Stimulated activated naive B cell treated with anti-CD40 and anti-IgM and Interleukin-4, amounts not matched to agents 10 μg/mL and 1 μg/mL and 100 μg/mL, for 72 hours (primary cell): Measurements from ENCODE around the gene TMEM51.

Source experiments
- ATAC-seq, 2 donors: fragments of 150-1000 bp; cut with Tn5 transposase; replicated peaks; 2 replicates each; pipeline ENCODE4 v1.10.0; 2021; ENCODE audit warnings: moderate library complexity in 1 of 2
- DNase-seq: peaks from one replicate; pipeline ENCODE4 v3.0.0; 2021
- H3K27ac Mint-ChIP-seq: one replicate; pipeline ENCODE4 v1.8.0; 2022; ENCODE audit warnings: mild to moderate bottlenecking, mixed read lengths
- H3K27me3 Mint-ChIP-seq, 2 donors: one replicate each; pipeline ENCODE4 v1.8.0; 2022; ENCODE audit warnings: mixed read lengths in 2 of 2
- H3K36me3 Mint-ChIP-seq, 2 donors: one replicate each; pipeline ENCODE4 v1.8.0; 2022; ENCODE audit warnings: mixed read lengths in 2 of 2, mild to moderate bottlenecking in 1 of 2
- H3K4me1 Mint-ChIP-seq, 2 donors: one replicate each; pipeline ENCODE4 v1.8.0; 2022; ENCODE audit warnings: mixed read lengths in 2 of 2, mild to moderate bottlenecking in 1 of 2
- H3K4me3 Mint-ChIP-seq, 2 donors: one replicate each; pipeline ENCODE4 v1.8.0; 2022; ENCODE audit warnings: mild to moderate bottlenecking in 2 of 2, mixed read lengths in 2 of 2, moderate library complexity in 1 of 2
- H3K9me3 Mint-ChIP-seq, 2 donors: one replicate each; pipeline ENCODE4 v1.8.0; 2022; ENCODE audit warnings: mixed read lengths in 2 of 2, mild to moderate bottlenecking in 1 of 2

TMEM51 gene

GRCh38 chr1:15139654-15140350 lies 13.7 kb upstream of the TMEM51 start:
- H3K27me3 Mint-ChIP-seq, result peaks cover 34 to 38% of the 10 kb centered on the region in 2 donors
- no peak overlapping the region for H3K4me3 Mint-ChIP-seq
- ATAC-seq, result no peak

GRCh38 chr1:15141935-15142539 lies 11.5 kb upstream of the TMEM51 start:
- no peak for ATAC-seq
- no peaks in the 10 kb centered on the region for H3K9me3 Mint-ChIP-seq
- no peak for DNase-seq

More at GRCh38 chr1:15139654-15140350, 13.7 kb upstream of the TMEM51 start:
- Mint-ChIP-seq H3K4me1 (peaks cover 0 to 9% of the 10 kb centered on the region in 2 donors), H3K36me3 (no peaks in the 10 kb centered on the region), H3K9me3 (no peaks in the 10 kb centered on the region), H3K27ac (no peak overlapping the region)
- no peak for DNase-seq

GRCh38 chr1:15145327-15145726 lies 8.2 kb upstream of the TMEM51 start:
- Mint-ChIP-seq H3K27ac (no peak overlapping the region), H3K4me1 (peaks cover 0 to 9% of the 10 kb centered on the region in 2 donors), H3K9me3 (no peaks in the 10 kb centered on the region), H3K27me3 (peaks cover 24 to 37% of the 10 kb centered on the region in 2 donors), H3K4me3 (no peak overlapping the region), H3K36me3 (no peaks in the 10 kb centered on the region)
- DNase-seq (no peak), ATAC-seq (no peak)

More at GRCh38 chr1:15141935-15142539, 11.5 kb upstream of the TMEM51 start:
- Mint-ChIP-seq H3K4me1 (peaks cover 0 to 9% of the 10 kb centered on the region in 2 donors), H3K36me3 (no peaks in the 10 kb centered on the region), H3K4me3 (no peak overlapping the region), H3K27ac (no peak overlapping the region), H3K27me3 (peaks cover 21 to 30% of the 10 kb centered on the region in 2 donors)

- Mint-ChIP-seq H3K4me1 (peaks cover 0 to 5% of the 10 kb centered on the region in 2 donors), H3K27me3 (peaks cover 23 to 36% of the 10 kb centered on the region in 2 donors), H3K27ac (no peak overlapping the region)
Observed at GRCh38 chr1:15146142-15146680, 7.3 kb upstream of the TMEM51 start.

GRCh38 chr1:15146971-15147376 lies 6.6 kb upstream of the TMEM51 start:
- Mint-ChIP-seq H3K27ac (no peak overlapping the region), H3K27me3 (peaks cover 29 to 41% of the 10 kb centered on the region in 2 donors), H3K4me1 (peaks cover 0 to 2% of the 10 kb centered on the region in 2 donors), H3K36me3 (no peaks in the 10 kb centered on the region), H3K9me3 (peaks cover 0 to 4% of the 10 kb centered on the region in 2 donors), H3K4me3 (no peak overlapping the region)
- peak in 1 of 2 donors; percentile 33 for ATAC-seq
- DNase-seq, result no peak

More at GRCh38 chr1:15146142-15146680, 7.3 kb upstream of the TMEM51 start:
- ATAC-seq (no peak), DNase-seq (no peak)
- Mint-ChIP-seq H3K36me3 (no peaks in the 10 kb centered on the region), H3K9me3 (peaks cover 0 to 4% of the 10 kb centered on the region in 2 donors), H3K4me3 (no peak overlapping the region)

GRCh38 chr1:15148004-15148403 lies 5.5 kb upstream of the TMEM51 start:
- peaks cover 0 to 4% of the 10 kb centered on the region in 2 donors for H3K9me3 Mint-ChIP-seq
- peaks cover 40 to 48% of the 10 kb centered on the region in 2 donors for H3K27me3 Mint-ChIP-seq
- DNase-seq (no peak), ATAC-seq (no peak)
- no peaks in the 10 kb centered on the region for H3K36me3 Mint-ChIP-seq
- H3K4me1 Mint-ChIP-seq, result peaks cover 4 to 9% of the 10 kb centered on the region in 2 donors
- H3K4me3 Mint-ChIP-seq, result no peak overlapping the region
- H3K27ac Mint-ChIP-seq, result no peak overlapping the region

- Mint-ChIP-seq H3K27ac (no peak overlapping the region), H3K36me3 (no peaks in the 10 kb centered on the region), H3K4me1 (peaks cover 6 to 12% of the 10 kb centered on the region in 2 donors), H3K27me3 (peaks cover 42 to 48% of the 10 kb centered on the region in 2 donors), H3K9me3 (peaks cover 0 to 4% of the 10 kb centered on the region in 2 donors), H3K4me3 (no peak overlapping the region)
- DNase-seq (no peak), ATAC-seq (no peak)
Observed at GRCh38 chr1:15148475-15148874, 5.1 kb upstream of the TMEM51 start.

GRCh38 chr1:15148941-15149340 lies 4.6 kb upstream of the TMEM51 start:
- Mint-ChIP-seq H3K27ac (no peak overlapping the region), H3K9me3 (peaks cover 0 to 4% of the 10 kb centered on the region in 2 donors), H3K4me3 (no peak overlapping the region), H3K36me3 (no peaks in the 10 kb centered on the region), H3K27me3 (peaks cover 42 to 48% of the 10 kb centered on the region in 2 donors), H3K4me1 (peaks cover 6 to 13% of the 10 kb centered on the region in 2 donors)
- no peak for DNase-seq
- ATAC-seq, result no peak

- DNase-seq, result no peak
- peaks cover 9 to 23% of the 10 kb centered on the region in 2 donors for H3K4me1 Mint-ChIP-seq
- H3K27me3 Mint-ChIP-seq, result peaks cover 48 to 57% of the 10 kb centered on the region in 2 donors
Observed at GRCh38 chr1:15150376-15150775, 3.2 kb upstream of the TMEM51 start.

GRCh38 chr1:15151377-15151806 lies 2.2 kb upstream of the TMEM51 start:
- ATAC-seq, result no peak
- Mint-ChIP-seq H3K27ac (no peak overlapping the region), H3K4me3 (no peak overlapping the region), H3K9me3 (peaks cover 0 to 4% of the 10 kb centered on the region in 2 donors), H3K27me3 (peaks cover 54 to 65% of the 10 kb centered on the region in 2 donors), H3K36me3 (no peaks in the 10 kb centered on the region), H3K4me1 (peaks cover 14 to 33% of the 10 kb centered on the region in 2 donors)
- DNase-seq, result no peak

More at GRCh38 chr1:15150376-15150775, 3.2 kb upstream of the TMEM51 start:
- Mint-ChIP-seq H3K27ac (no peak overlapping the region), H3K4me3 (no peak overlapping the region), H3K36me3 (no peaks in the 10 kb centered on the region), H3K9me3 (peaks cover 0 to 4% of the 10 kb centered on the region in 2 donors)
- ATAC-seq, result no peak

- Mint-ChIP-seq H3K9me3 (peaks cover 0 to 4% of the 10 kb centered on the region in 2 donors), H3K4me3 (no peak overlapping the region), H3K27ac (no peak overlapping the region), H3K4me1 (peaks cover 14 to 38% of the 10 kb centered on the region in 2 donors), H3K36me3 (no peaks in the 10 kb centered on the region), H3K27me3 (peaks cover 55 to 65% of the 10 kb centered on the region in 2 donors)
- no peak for ATAC-seq
- no peak for DNase-seq
Observed at GRCh38 chr1:15151871-15152270, 1.7 kb upstream of the TMEM51 start.

GRCh38 chr1:15152318-15153183 lies 996 bp upstream of the TMEM51 start:
- H3K4me1 Mint-ChIP-seq, result peaks cover 14 to 40% of the 10 kb centered on the region in 2 donors
- peak overlapping the region; percentile 44 for H3K4me3 Mint-ChIP-seq
- peaks cover 0 to 4% of the 10 kb centered on the region in 2 donors for H3K9me3 Mint-ChIP-seq
- peaks cover 58 to 65% of the 10 kb centered on the region in 2 donors for H3K27me3 Mint-ChIP-seq
- DNase-seq, result no peak
- no peak overlapping the region for H3K27ac Mint-ChIP-seq
- no peaks in the 10 kb centered on the region for H3K36me3 Mint-ChIP-seq
- no peak for ATAC-seq

- peaks cover 47 to 54% of the 10 kb centered on the region in 2 donors for H3K27me3 Mint-ChIP-seq
- DNase-seq (peak; percentile 12), ATAC-seq (peak in 1 of 2 donors; percentile 33)
- H3K4me3 Mint-ChIP-seq, result peak overlapping the region; percentile 6 to 56
- H3K4me1 Mint-ChIP-seq, result peaks cover 14 to 40% of the 10 kb centered on the region in 2 donors
- H3K9me3 Mint-ChIP-seq, result peaks cover 0 to 4% of the 10 kb centered on the region in 2 donors
- no peak overlapping the region for H3K27ac Mint-ChIP-seq
- no peaks in the 10 kb centered on the region for H3K36me3 Mint-ChIP-seq
Observed at GRCh38 chr1:15153842-15154479, 414 bp downstream of the TMEM51 start.
